Colonic mucosa (tissue), 4 donors: ENCODE measurements around the gene NHLRC4. TPM values are rescaled to one million over a fixed set of nuclear protein-coding genes. Genes with fewer than 3 reads are reported as not detected.

ENCODE experiments used
- DNase-seq: peaks from one replicate; pipeline ENCODE4 v3.0.0-alpha.2; 2020
- H3K27ac ChIP-seq: fragments of 200-600 bp; one replicate; pipeline ENCODE4 v1.8.0; 2021
- H3K27me3 ChIP-seq: fragments of 200-600 bp; one replicate; pipeline ENCODE4 v1.8.0; 2021
- H3K36me3 ChIP-seq: fragments of 200-600 bp; one replicate; pipeline ENCODE4 v1.8.0; 2021
- H3K4me1 ChIP-seq: fragments of 200-600 bp; one replicate; pipeline ENCODE4 v1.8.0; 2021; ENCODE audit warnings: mild to moderate bottlenecking
- H3K4me3 ChIP-seq: fragments of 200-600 bp; one replicate; pipeline ENCODE4 v1.8.0; 2021
- H3K9ac ChIP-seq, 2 donors: one replicate each; pipeline ENCODE4 v1.7.0; 2013; ENCODE audit warnings: control low read depth in 2 of 2, low read depth in 2 of 2, low read length in 2 of 2
- H3K9me3 ChIP-seq: fragments of 200-600 bp; one replicate; pipeline ENCODE4 v1.8.0; 2021
- intact Hi-C: fragments of 100-400 bp; cut with DNase I; formaldehyde crosslinking; loops from one replicate; pipeline ENCODE4 v1.14.1; 2022
- total RNA-seq, 2 donors: library from RNA; stranded (reverse); fragmentation: NEBNext Ultra II Directional in 1 of 2; extraction: Animal tissue kit (Norgen Biotek cat#: 25700) in 1 of 2; gene quantifications; one replicate each; pipeline ENCODE4 v1.2.1, GENCODE V29; 2021
- TF ChIP-seq, protein P1 (sequence below): fragments of 200-600 bp; IDR thresholded peaks from one replicate; pipeline ENCODE4 v1.8.0; 2022; ENCODE audit warnings: antibody characterized with exemption, mild to moderate bottlenecking
- donor health status: healthy.
- donor health status: DM: no; HTN: no; CAD: no.
- donor health status: DM: no; HTN: no; CAD: no.

Gene NHLRC4
- total RNA-seq, 2 donors from 2014 or later: 0.32 to 0.35 TPM

DNA sequence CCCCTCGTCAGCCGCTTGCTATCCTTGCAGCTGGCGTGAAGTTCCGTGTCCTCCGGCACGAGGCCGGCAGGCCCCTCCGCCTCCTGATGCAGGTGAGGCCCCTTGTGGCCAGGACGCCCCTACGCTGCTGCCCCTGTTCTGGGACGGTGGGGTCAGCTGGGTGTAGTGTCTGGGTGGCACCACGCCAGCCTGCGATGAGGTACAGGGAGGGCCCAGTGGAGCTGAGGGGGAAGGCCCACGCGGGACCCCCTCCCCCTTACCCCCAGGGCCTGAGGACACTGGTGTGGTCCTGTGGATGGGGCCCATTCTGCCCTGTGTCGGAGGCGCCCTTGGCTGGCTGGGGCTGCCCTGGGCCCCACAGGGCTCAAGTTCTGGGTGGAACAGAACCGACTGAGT lies 15.4 kb downstream of the NHLRC4 start:
- no peak for DNase-seq
- Histone ChIP-seq H3K4me1 (no peaks in the 10 kb centered on the region), H3K36me3 (no peaks in the 10 kb centered on the region), H3K27ac (no peak overlapping the region), H3K9ac (no peak overlapping the region), H3K9me3 (no peaks in the 10 kb centered on the region), H3K27me3 (no peaks in the 10 kb centered on the region), H3K4me3 (no peak overlapping the region)
- TF ChIP-seq, protein P1, sequence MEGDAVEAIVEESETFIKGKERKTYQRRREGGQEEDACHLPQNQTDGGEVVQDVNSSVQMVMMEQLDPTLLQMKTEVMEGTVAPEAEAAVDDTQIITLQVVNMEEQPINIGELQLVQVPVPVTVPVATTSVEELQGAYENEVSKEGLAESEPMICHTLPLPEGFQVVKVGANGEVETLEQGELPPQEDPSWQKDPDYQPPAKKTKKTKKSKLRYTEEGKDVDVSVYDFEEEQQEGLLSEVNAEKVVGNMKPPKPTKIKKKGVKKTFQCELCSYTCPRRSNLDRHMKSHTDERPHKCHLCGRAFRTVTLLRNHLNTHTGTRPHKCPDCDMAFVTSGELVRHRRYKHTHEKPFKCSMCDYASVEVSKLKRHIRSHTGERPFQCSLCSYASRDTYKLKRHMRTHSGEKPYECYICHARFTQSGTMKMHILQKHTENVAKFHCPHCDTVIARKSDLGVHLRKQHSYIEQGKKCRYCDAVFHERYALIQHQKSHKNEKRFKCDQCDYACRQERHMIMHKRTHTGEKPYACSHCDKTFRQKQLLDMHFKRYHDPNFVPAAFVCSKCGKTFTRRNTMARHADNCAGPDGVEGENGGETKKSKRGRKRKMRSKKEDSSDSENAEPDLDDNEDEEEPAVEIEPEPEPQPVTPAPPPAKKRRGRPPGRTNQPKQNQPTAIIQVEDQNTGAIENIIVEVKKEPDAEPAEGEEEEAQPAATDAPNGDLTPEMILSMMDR: no peak
- intact Hi-C loops: no loop called here

DNA sequence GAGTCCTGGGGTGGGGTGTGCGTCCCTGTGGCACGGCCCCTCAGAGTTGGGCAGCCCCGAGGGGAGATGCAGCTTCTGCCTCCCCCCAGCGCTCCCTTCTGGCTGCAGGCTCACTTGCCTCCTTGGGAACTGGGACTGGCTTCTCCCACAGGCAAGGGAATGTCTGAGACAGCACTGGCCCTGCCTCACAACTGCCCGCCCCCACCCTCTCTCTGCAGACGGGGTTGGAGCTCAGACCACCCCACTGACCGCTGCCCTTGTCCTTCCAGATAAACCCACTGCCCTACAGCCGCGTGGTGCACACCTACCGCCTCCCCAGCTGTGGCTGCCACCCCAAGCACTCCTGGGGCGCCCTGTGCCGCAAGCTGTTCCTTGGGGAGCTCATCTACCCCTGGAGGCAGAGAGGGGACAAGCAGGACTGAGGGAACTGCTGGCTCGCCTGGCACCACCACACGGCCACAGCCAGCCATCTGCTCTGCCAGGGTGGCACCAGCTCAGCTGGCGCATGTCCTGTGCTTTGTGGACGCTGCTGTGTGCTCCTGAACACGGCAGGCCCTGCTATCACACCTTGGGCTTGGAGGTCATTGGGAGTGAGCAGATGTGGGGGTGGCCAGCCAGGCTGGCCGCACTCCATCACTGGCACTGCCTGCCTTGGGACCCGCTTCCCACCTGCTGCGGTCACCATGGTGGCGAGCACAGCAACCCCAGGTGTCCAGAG lies 16.0 kb downstream of the NHLRC4 start:
- Histone ChIP-seq H3K27me3 (no peaks in the 10 kb centered on the region), H3K36me3 (no peaks in the 10 kb centered on the region), H3K4me1 (no peaks in the 10 kb centered on the region), H3K9ac (no peak overlapping the region), H3K4me3 (no peak overlapping the region), H3K27ac (no peak overlapping the region), H3K9me3 (no peaks in the 10 kb centered on the region)
- TF ChIP-seq, protein P1: no peak
- DNase-seq: no peak
- intact Hi-C loops: no loop called here

DNA sequence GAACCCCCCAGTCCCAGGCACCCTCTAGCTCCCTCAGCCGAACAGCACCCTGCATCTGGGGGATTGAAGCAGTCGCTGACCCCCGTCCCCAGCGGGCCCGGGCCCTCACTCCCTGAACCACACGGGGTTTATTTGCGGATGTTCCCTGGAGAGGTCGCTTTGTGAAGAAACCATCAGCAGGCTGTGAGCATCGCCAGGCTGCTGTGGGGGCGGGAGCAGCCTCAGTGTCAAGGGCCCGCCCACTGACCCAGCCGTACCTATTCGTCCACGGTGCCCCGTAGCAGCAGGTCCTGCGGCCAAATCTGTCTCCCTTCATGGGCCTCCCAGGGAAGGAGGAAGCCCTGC lies 16.6 kb downstream of the NHLRC4 start:
- no peak overlapping the region for H3K9ac ChIP-seq
- intact Hi-C loops: no loop called here

DNA sequence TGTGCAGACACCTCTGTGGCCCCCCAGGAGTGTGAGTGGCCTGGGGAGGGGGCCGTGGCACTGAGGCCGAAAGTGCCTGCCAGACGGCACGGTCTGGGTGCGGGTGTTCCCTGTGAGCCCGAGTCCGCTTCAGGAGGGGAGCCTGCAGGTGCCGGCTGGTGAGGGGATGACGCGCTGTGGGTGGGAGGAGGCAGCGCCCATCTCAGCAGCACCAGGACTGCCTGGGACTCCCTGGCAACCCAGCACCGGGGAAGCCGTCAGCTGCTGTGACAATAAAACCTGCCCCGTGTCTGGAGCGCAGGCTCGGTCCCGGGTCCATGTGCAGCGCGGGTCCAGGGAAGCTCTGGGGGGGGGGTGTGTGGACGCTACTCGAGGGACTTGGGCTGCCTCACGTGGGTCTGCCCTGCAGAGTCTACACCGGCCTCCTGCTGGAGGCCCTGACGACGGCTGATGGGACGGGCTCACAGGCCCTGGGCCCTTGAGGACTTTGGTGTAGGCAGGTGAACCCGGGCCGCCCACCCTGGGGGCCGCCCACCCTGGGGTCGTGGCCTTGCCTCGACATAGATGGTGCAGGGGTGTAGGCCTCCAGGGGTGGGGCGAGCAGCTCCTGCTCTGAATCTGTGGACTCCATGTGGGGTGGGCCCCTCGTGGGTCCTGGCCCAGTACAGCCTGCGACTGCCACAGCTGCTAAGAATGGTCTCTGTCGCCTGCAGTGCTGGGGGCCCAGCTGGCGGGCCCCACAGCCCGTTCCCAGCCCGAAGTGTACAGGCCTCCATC lies 17.2 kb downstream of the NHLRC4 start:
- intact Hi-C loops: no loop called here
- no peaks in the 10 kb centered on the region for H3K9me3 ChIP-seq
- no peaks in the 10 kb centered on the region for H3K27me3 ChIP-seq
- H3K27ac ChIP-seq: no peak overlapping the region
- DNase-seq: no peak
- no peaks in the 10 kb centered on the region for H3K36me3 ChIP-seq
- no peaks in the 10 kb centered on the region for H3K4me1 ChIP-seq
- no peak overlapping the region for H3K9ac ChIP-seq
- H3K4me3 ChIP-seq: no peak overlapping the region
- TF ChIP-seq, protein P1: no peak

More for the DNA sequence above, 16.6 kb downstream of the NHLRC4 start:
- Histone ChIP-seq H3K9me3 (no peaks in the 10 kb centered on the region), H3K27me3 (no peaks in the 10 kb centered on the region), H3K4me3 (no peak overlapping the region), H3K27ac (no peak overlapping the region), H3K36me3 (no peaks in the 10 kb centered on the region), H3K4me1 (no peaks in the 10 kb centered on the region)
- TF ChIP-seq, protein P1: no peak
- DNase-seq: no peak

DNA sequence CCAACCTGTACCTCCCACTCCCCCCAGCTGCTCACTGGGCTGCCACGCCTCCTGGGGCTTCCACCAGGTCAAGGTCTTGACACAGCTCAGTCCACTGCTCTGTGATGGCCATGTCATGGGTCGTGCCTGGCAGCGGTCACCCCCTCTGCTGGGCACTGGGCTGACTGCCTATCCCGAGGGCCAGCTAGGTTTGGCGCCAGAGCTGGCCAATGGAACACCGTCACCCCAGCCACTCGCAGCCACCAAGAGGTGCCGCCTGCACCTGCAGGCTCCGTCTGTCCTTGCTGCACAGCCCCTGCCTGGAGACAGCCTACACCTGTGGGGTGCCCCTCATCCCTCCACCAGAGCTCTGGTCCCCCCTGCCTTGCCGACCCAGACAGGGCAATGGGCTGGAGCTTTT lies 18.5 kb downstream of the NHLRC4 start:
- Histone ChIP-seq H3K9me3 (no peaks in the 10 kb centered on the region), H3K27me3 (no peaks in the 10 kb centered on the region), H3K27ac (no peak overlapping the region), H3K4me1 (no peaks in the 10 kb centered on the region), H3K9ac (no peak overlapping the region), H3K36me3 (no peaks in the 10 kb centered on the region), H3K4me3 (no peak overlapping the region)
- TF ChIP-seq, protein P1: no peak
- DNase-seq: no peak
- intact Hi-C loops: no loop called here
